ENCODE results near the gene SLC38A1. TPM values are rescaled to one million over a fixed set of nuclear protein-coding genes. Genes with fewer than 3 reads are reported as not detected.

The SLC38A1 gene
- total and polyA plus RNA-seq, 2 experiments from 2014 or later, result 114 to 234 TPM

DNA sequence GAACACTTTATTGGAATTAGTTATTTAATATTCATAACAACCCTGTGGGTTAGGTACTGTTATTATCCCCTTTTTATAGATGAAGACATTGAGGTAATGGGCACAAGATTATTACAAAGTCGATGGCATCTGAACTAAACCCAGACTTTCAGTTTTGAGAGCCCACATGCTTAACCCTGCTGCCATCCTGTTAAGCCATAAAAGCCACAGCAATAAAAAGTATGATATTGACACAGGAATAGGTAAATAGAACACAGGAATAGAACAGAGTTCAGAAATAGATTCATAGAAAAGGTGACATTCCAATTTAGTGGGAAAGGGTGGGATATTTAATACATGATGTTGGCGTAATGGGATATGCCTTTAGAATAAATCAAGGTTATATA lies 119.8 kb downstream of the SLC38A1 start (continued):
- TF ChIP-seq, protein P1, sequence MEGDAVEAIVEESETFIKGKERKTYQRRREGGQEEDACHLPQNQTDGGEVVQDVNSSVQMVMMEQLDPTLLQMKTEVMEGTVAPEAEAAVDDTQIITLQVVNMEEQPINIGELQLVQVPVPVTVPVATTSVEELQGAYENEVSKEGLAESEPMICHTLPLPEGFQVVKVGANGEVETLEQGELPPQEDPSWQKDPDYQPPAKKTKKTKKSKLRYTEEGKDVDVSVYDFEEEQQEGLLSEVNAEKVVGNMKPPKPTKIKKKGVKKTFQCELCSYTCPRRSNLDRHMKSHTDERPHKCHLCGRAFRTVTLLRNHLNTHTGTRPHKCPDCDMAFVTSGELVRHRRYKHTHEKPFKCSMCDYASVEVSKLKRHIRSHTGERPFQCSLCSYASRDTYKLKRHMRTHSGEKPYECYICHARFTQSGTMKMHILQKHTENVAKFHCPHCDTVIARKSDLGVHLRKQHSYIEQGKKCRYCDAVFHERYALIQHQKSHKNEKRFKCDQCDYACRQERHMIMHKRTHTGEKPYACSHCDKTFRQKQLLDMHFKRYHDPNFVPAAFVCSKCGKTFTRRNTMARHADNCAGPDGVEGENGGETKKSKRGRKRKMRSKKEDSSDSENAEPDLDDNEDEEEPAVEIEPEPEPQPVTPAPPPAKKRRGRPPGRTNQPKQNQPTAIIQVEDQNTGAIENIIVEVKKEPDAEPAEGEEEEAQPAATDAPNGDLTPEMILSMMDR (conservative IDR thresholded peaks at IDR 0.05; ENCODE audit: low read depth in 2 of 2), result no peak
- no peak for TF ChIP-seq ZNF114 (CRISPR knock-in tag; IDR thresholded peaks at IDR 0.05)
- TF ChIP-seq NANOG (IDR thresholded peaks at IDR 0.05; ENCODE audit: borderline replicate concordance), result no peak

DNA sequence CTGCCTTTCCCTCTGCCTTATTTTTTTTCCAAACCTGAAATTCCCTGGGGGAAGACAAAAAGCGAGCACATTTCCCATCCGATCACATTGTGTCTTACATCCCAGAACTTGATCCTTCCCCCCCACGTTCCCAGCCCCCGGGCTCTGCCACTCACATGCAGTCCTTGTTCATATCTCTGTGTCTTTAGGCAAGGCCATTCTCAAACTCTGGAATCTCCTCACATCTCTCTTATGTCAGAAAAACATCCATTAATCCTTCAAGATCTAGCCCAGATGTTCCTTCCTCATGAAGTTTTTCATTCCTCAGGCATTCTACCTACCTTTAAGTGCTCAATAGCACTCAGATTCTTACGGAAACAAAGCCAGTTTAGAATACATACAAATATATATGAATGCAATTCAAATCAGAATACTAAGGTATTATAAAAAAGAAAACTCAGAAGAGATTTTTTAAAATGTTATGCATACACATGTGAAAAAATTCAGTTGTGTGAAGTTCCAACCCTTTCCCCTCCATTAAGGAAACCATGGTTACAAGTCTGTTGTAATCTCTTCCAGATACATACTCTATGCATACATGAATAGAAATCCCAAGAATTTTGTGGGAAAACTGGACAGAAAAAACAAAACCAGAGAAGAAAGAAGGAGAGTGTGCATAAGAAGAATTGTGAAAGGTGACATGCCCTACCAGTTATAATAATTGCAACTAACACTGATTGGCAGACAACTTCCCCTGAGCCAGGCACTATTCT lies 120.3 kb downstream of the SLC38A1 start:
- Histone ChIP-seq H3K9me2 (ENCODE audit: insufficient read depth) (no peaks in the 10 kb centered on the region), H3K79me2 (replicated peaks; ENCODE audit: insufficient read depth) (no peaks in the 10 kb centered on the region), H3K27ac (ENCODE audit: low read depth) (no peak overlapping the region), H3F3A (replicated peaks; ENCODE audit: low read depth) (no peaks in the 10 kb centered on the region), H3K27me3 (ENCODE audit: insufficient read depth) (no peaks in the 10 kb centered on the region), H3K4me2 (no peak overlapping the region), H3K36me3 (ENCODE audit: insufficient read depth) (no peaks in the 10 kb centered on the region), H3K4me1 (ENCODE audit: insufficient read depth) (no peaks in the 10 kb centered on the region), H4K20me1 (replicated peaks; ENCODE audit: insufficient read depth) (no peaks in the 10 kb centered on the region), H2AFZ (no peak overlapping the region; the same call in 1 of the 2 replicates), H3K4me3 (no peak overlapping the region)
- no peak for DNase-seq (ENCODE audit: low spot score)
- no peaks in the 10 kb centered on the region for H3K9me3 Mint-ChIP-seq
- H3K4me1 Mint-ChIP-seq, result peaks cover 8% of the 10 kb centered on the region; the same call in 2 of the 3 replicates
- no peak for TF ChIP-seq ZNF331 (CRISPR knock-in tag; IDR thresholded peaks at IDR 0.05; ENCODE audit: low read depth)
- no peak for TF ChIP-seq POLR2AphosphoS5 (IDR thresholded peaks at IDR 0.05; ENCODE audit: low read depth)
- TF ChIP-seq, protein P2, sequence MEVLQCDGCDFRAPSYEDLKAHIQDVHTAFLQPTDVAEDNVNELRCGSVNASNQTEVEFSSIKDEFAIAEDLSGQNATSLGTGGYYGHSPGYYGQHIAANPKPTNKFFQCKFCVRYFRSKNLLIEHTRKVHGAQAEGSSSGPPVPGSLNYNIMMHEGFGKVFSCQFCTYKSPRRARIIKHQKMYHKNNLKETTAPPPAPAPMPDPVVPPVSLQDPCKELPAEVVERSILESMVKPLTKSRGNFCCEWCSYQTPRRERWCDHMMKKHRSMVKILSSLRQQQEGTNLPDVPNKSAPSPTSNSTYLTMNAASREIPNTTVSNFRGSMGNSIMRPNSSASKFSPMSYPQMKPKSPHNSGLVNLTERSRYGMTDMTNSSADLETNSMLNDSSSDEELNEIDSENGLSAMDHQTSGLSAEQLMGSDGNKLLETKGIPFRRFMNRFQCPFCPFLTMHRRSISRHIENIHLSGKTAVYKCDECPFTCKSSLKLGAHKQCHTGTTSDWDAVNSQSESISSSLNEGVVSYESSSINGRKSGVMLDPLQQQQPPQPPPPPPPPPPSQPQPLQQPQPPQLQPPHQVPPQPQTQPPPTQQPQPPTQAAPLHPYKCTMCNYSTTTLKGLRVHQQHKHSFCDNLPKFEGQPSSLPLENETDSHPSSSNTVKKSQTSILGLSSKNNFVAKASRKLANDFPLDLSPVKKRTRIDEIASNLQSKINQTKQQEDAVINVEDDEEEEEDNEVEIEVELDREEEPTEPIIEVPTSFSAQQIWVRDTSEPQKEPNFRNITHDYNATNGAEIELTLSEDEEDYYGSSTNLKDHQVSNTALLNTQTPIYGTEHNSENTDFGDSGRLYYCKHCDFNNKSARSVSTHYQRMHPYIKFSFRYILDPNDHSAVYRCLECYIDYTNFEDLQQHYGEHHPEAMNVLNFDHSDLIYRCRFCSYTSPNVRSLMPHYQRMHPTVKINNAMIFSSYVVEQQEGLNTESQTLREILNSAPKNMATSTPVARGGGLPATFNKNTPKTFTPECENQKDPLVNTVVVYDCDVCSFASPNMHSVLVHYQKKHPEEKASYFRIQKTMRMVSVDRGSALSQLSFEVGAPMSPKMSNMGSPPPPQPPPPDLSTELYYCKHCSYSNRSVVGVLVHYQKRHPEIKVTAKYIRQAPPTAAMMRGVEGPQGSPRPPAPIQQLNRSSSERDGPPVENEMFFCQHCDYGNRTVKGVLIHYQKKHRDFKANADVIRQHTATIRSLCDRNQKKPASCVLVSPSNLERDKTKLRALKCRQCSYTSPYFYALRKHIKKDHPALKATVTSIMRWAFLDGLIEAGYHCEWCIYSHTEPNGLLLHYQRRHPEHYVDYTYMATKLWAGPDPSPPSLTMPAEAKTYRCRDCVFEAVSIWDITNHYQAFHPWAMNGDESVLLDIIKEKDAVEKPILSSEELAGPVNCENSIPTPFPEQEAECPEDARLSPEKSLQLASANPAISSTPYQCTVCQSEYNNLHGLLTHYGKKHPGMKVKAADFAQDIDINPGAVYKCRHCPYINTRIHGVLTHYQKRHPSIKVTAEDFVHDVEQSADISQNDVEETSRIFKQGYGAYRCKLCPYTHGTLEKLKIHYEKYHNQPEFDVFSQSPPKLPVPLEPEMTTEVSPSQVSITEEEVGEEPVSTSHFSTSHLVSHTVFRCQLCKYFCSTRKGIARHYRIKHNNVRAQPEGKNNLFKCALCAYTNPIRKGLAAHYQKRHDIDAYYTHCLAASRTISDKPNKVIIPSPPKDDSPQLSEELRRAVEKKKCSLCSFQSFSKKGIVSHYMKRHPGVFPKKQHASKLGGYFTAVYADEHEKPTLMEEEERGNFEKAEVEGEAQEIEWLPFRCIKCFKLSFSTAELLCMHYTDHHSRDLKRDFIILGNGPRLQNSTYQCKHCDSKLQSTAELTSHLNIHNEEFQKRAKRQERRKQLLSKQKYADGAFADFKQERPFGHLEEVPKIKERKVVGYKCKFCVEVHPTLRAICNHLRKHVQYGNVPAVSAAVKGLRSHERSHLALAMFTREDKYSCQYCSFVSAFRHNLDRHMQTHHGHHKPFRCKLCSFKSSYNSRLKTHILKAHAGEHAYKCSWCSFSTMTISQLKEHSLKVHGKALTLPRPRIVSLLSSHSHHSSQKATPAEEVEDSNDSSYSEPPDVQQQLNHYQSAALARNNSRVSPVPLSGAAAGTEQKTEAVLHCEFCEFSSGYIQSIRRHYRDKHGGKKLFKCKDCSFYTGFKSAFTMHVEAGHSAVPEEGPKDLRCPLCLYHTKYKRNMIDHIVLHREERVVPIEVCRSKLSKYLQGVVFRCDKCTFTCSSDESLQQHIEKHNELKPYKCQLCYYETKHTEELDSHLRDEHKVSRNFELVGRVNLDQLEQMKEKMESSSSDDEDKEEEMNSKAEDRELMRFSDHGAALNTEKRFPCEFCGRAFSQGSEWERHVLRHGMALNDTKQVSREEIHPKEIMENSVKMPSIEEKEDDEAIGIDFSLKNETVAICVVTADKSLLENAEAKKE (CRISPR knock-in tag; IDR thresholded peaks at IDR 0.05), result no peak
- TF ChIP-seq, protein P1 (conservative IDR thresholded peaks at IDR 0.05; ENCODE audit: low read depth in 2 of 2), result no peak
- TF ChIP-seq ETS1 (IDR thresholded peaks at IDR 0.05), result no peak
- TF ChIP-seq STAT1 (IDR thresholded peaks at IDR 0.05; ENCODE audit: unreplicated experiment), result no peak
- TF ChIP-seq EZH2 (IDR thresholded peaks at IDR 0.05; ENCODE audit: low read depth, unreplicated experiment), result no peak
- no peak for TF ChIP-seq NANOG (IDR thresholded peaks at IDR 0.05; ENCODE audit: borderline replicate concordance)
- no peak for TF ChIP-seq ZNF114 (CRISPR knock-in tag; IDR thresholded peaks at IDR 0.05)
- H3K4me3 Mint-ChIP-seq, result no peak overlapping the region
- no peak for ATAC-seq
- H3K27me3 Mint-ChIP-seq (ENCODE audit: insufficient read depth, low read depth, poor library complexity), result peaks cover 2% of the 10 kb centered on the region
- no peak overlapping the region for H3K27ac Mint-ChIP-seq
- H3K36me3 Mint-ChIP-seq (ENCODE audit: low read depth), result no peaks in the 10 kb centered on the region

All from GM23338 (cell line).